OCI-LY1 (cell line): ENCODE results near the gene SCAPER.
"Not testable (repeated sequence)": the region's sequence is repeated elsewhere in the genome, so short reads cannot be mapped to it uniquely, and the experiment has no call there.

ENCODE experiments used
- H2AFZ ChIP-seq: fragments of 200-600 bp; sonication (generic), shearing (Covaris generic); 2 replicates; pipeline ENCODE4 v1.6.0; 2014; ENCODE audit warnings: antibody characterized with exemption, mild to moderate bottlenecking, low read length
- H3F3A ChIP-seq: fragments of 200-600 bp; sonication (generic), shearing (Covaris generic); 2 replicates; pipeline ENCODE4 v1.6.0; 2014; ENCODE audit warnings: mild to moderate bottlenecking, antibody characterized with exemption, low read length, moderate library complexity; ENCODE audit not compliant: insufficient read depth
- H3K27ac ChIP-seq: fragments of 200-600 bp; sonication (generic); 2 replicates; pipeline ENCODE4 v1.5.1; 2014; ENCODE audit warnings: low read length, mixed run types, mild to moderate bottlenecking, low read depth; ENCODE audit not compliant: poor library complexity, severe bottlenecking
- H3K27me3 ChIP-seq: fragments of 200-600 bp; sonication (generic); 2 replicates; pipeline ENCODE4 v1.6.0; 2014; ENCODE audit warnings: antibody characterized with exemption, mild to moderate bottlenecking, low read length, moderate library complexity; ENCODE audit not compliant: insufficient read depth
- H3K36me3 ChIP-seq: fragments of 200-600 bp; sonication (generic); 2 replicates; pipeline ENCODE4 v1.6.1; 2014; ENCODE audit warnings: mild to moderate bottlenecking, antibody characterized with exemption, low read length, moderate library complexity, mixed read lengths; ENCODE audit not compliant: insufficient read depth
- H3K4me1 ChIP-seq: fragments of 200-600 bp; sonication (generic); 2 replicates; pipeline ENCODE4 v1.5.1; 2014; ENCODE audit warnings: mild to moderate bottlenecking, low read length, moderate library complexity; ENCODE audit not compliant: insufficient read depth, severe bottlenecking
- H3K4me2 ChIP-seq: fragments of 200-600 bp; sonication (generic), shearing (Covaris generic); 2 replicates; pipeline ENCODE4 v1.6.1; 2014; ENCODE audit warnings: low read length
- H3K4me3 ChIP-seq: fragments of 200-600 bp; sonication (generic); 2 replicates; pipeline ENCODE4 v1.5.1; 2014; ENCODE audit warnings: low read length, low read depth, mild to moderate bottlenecking, mixed read lengths; ENCODE audit not compliant: poor library complexity, severe bottlenecking
- H3K79me2 ChIP-seq: fragments of 200-600 bp; shearing (Covaris generic); 2 replicates; pipeline ENCODE4 v1.6.1; 2016; ENCODE audit warnings: mixed run types, low read length, mixed read lengths; ENCODE audit not compliant: insufficient read depth
- H3K9ac ChIP-seq: fragments of 200-600 bp; sonication (generic), shearing (Covaris generic); 2 replicates; pipeline ENCODE4 v1.6.1; 2014; ENCODE audit warnings: mild to moderate bottlenecking, low read length, mixed read lengths
- H3K9me2 ChIP-seq: fragments of 200-600 bp; sonication (generic), shearing (Covaris generic); 2 replicates; pipeline ENCODE4 v1.6.1; 2014; ENCODE audit warnings: low read depth, mild to moderate bottlenecking, low read length, mixed read lengths
- H3K9me3 ChIP-seq: fragments of 200-600 bp; shearing (Covaris generic); 2 replicates; pipeline ENCODE4 v1.6.1; 2014; ENCODE audit warnings: low read length, mixed read lengths
- H4K20me1 ChIP-seq: fragments of 200-600 bp; sonication (generic), shearing (Covaris generic); 2 replicates; pipeline ENCODE4 v1.6.0; 2016; ENCODE audit warnings: mild to moderate bottlenecking, low read length; ENCODE audit not compliant: insufficient read depth
- CTCF ChIP-seq: fragments of 200-600 bp; sonication (generic), shearing (Covaris generic); IDR thresholded peaks from 2 replicates; pipeline ENCODE4 v1.5.1; 2017; ENCODE audit warnings: mild to moderate bottlenecking, antibody characterized with exemption, low read length, moderate library complexity, mixed read lengths
- EZH2 ChIP-seq: fragments of 200-600 bp; sonication (generic), shearing (Covaris generic); IDR thresholded peaks from 2 replicates; pipeline ENCODE4 v1.8.0; 2017; ENCODE audit warnings: borderline replicate concordance, mixed run types, mild to moderate bottlenecking, antibody characterized with exemption, low read length, moderate library complexity, mixed read lengths

Gene SCAPER

GRCh38 chr15:76687592-76687991 lies 217.5 kb downstream of the SCAPER start:
- not testable (repeated sequence) for H3K27me3 ChIP-seq, H3K4me2 ChIP-seq, H3K27ac ChIP-seq, H2AFZ ChIP-seq, H3K79me2 ChIP-seq, H3K4me3 ChIP-seq, H3K4me1 ChIP-seq, H3K9ac ChIP-seq, H4K20me1 ChIP-seq, H3K9me2 ChIP-seq, H3F3A ChIP-seq, H3K36me3 ChIP-seq, H3K9me3 ChIP-seq

- H3K4me3 ChIP-seq = no peak overlapping the region
- TF ChIP-seq CTCF (no peak), EZH2 (no peak)
Measured at GRCh38 chr15:76684002-76684401, 221.1 kb downstream of the SCAPER start.

DNA sequence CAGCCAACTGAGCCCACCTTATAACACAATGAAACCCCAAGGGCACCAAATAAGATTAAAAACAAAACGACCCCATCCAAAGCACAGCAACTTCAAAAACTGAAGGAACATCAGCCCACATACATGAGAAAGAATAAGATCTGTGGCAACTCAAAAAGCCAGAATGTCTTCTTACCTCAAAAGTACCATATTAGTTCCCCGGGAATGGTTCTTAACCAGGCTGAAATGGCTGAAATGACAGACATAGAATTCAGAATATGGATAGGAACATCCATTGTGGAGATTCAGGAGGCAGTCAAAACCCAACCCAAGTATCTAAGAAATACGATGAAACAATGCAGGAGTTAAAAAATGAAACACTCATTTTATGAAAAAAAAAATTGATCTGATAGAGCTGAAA lies 222.3 kb downstream of the SCAPER start:
- no peak overlapping the region for H3K4me2 ChIP-seq
- H3K36me3 ChIP-seq = no peaks in the 10 kb centered on the region
- 0 out of 2 replicates have a peak, but pooled peaks cover 4% of the 10 kb centered on the region for H3K9me3 ChIP-seq
- no peak overlapping the region for H2AFZ ChIP-seq
- no peaks in the 10 kb centered on the region for H4K20me1 ChIP-seq
- H3K79me2 ChIP-seq = no peaks in the 10 kb centered on the region
- H3K27me3 ChIP-seq = no peaks in the 10 kb centered on the region
- H3K4me1 ChIP-seq = no peaks in the 10 kb centered on the region
- H3K27ac ChIP-seq = no peak overlapping the region
- no peak overlapping the region for H3K9ac ChIP-seq
- H3K4me3 ChIP-seq = no peak overlapping the region
- no peaks in the 10 kb centered on the region for H3F3A ChIP-seq
- no peak for TF ChIP-seq CTCF
- no peaks in the 10 kb centered on the region for H3K9me2 ChIP-seq

More at GRCh38 chr15:76684002-76684401, 221.1 kb downstream of the SCAPER start:
- Histone ChIP-seq H3K4me1 (no peaks in the 10 kb centered on the region), H3K27me3 (no peaks in the 10 kb centered on the region), H3K4me2 (no peak overlapping the region), H3K36me3 (no peaks in the 10 kb centered on the region), H4K20me1 (no peaks in the 10 kb centered on the region), H3K27ac (no peak overlapping the region), H3K9ac (no peak overlapping the region), H3K79me2 (no peaks in the 10 kb centered on the region), H3K9me3 (0 out of 2 replicates have a peak, but pooled peaks cover 4% of the 10 kb centered on the region), H2AFZ (no peak overlapping the region), H3F3A (no peaks in the 10 kb centered on the region), H3K9me2 (no peaks in the 10 kb centered on the region)

DNA sequence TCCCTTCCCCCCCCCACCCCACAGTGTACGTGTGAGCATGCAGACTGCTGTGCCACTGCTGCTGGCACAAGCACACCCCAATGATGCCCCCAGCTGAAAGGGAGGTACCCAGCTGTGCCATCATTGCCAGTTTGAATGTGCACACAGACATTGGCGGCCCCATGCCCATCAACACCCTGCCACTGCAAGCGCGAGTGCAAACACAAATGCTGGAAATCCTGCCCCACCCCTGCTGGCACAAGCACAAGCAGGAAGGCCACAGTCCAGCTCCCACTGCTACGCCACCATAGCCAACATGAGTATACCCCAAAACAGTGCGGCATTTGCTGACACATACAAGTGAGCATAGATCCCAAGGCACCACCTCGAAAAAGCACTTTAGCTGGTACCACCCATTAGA lies 222.9 kb downstream of the SCAPER start:
- H3K9me2 ChIP-seq = no peaks in the 10 kb centered on the region
- no peaks in the 10 kb centered on the region for H3K79me2 ChIP-seq
- TF ChIP-seq CTCF (no peak), EZH2 (no peak)
- H3F3A ChIP-seq = no peaks in the 10 kb centered on the region
- no peaks in the 10 kb centered on the region for H3K27me3 ChIP-seq
- H2AFZ ChIP-seq = no peak overlapping the region
- no peak overlapping the region for H3K4me2 ChIP-seq
- no peak overlapping the region for H3K9ac ChIP-seq
- no peaks in the 10 kb centered on the region for H4K20me1 ChIP-seq
- no peak overlapping the region for H3K4me3 ChIP-seq
- H3K36me3 ChIP-seq = no peaks in the 10 kb centered on the region
- 0 out of 2 replicates have a peak, but pooled peaks cover 4% of the 10 kb centered on the region for H3K9me3 ChIP-seq
- no peaks in the 10 kb centered on the region for H3K4me1 ChIP-seq
- no peak overlapping the region for H3K27ac ChIP-seq
